Neuronal stem cell (in vitro differentiated cells): ENCODE data around the gene PRKCE.

Experiments used
- DNase-seq: peaks from one replicate; pipeline ENCODE4 v3.0.0-alpha.2; 2013; ENCODE audit warnings: low spot score
- H2AFZ ChIP-seq: one replicate; pipeline ENCODE4 v1.6.1; 2013; ENCODE audit warnings: mild to moderate bottlenecking, low read length, inconsistent platforms
- H2AK5ac ChIP-seq: 2 replicates; pipeline ENCODE4 v1.6.1; 2013; ENCODE audit warnings: low read depth, mild to moderate bottlenecking, inconsistent platforms, low read length, moderate library complexity, mixed read lengths
- H2BK120ac ChIP-seq: 2 replicates; pipeline ENCODE4 v1.6.1; 2013; ENCODE audit warnings: low read depth, mild to moderate bottlenecking, inconsistent platforms, low read length, moderate library complexity, mixed read lengths
- H2BK12ac ChIP-seq: one replicate; pipeline ENCODE4 v1.6.1; 2013; ENCODE audit warnings: low read length, inconsistent platforms
- H2BK15ac ChIP-seq: 2 replicates; pipeline ENCODE4 v1.6.1; 2013; ENCODE audit warnings: mild to moderate bottlenecking, low read length, inconsistent platforms, mixed read lengths
- H2BK5ac ChIP-seq: one replicate; pipeline ENCODE4 v1.6.1; 2013; ENCODE audit warnings: inconsistent platforms, mild to moderate bottlenecking, low read length, moderate library complexity
- H3K14ac ChIP-seq: one replicate; pipeline ENCODE4 v1.6.1; 2013; ENCODE audit warnings: low read length, inconsistent platforms
- H3K18ac ChIP-seq: 2 replicates; pipeline ENCODE4 v1.6.1; 2013; ENCODE audit warnings: low read length, inconsistent platforms
- H3K23ac ChIP-seq: 2 replicates; pipeline ENCODE4 v1.6.1; 2013; ENCODE audit warnings: low read depth, mild to moderate bottlenecking, mixed read lengths, low read length, inconsistent platforms; ENCODE audit not compliant: poor library complexity
- H3K27ac ChIP-seq: replicated peaks from 3 replicates; pipeline ENCODE4 v1.5.1; 2013; ENCODE audit warnings: low read length, inconsistent platforms
- H3K27me3 ChIP-seq, 3 experiments: 2 replicates each; pipeline ENCODE4 v1.6.1; 2013; ENCODE audit warnings: low read length in 3 of 3, mild to moderate bottlenecking in 2 of 3, inconsistent platforms in 1 of 3, low read depth in 1 of 3, mixed read lengths in 1 of 3, moderate library complexity in 1 of 3; ENCODE audit not compliant: control insufficient read depth in 3 of 3, insufficient read depth in 3 of 3
- H3K36me3 ChIP-seq, 2 donors: replicated peaks in 1 of 2; 2 replicates each; pipeline ENCODE4 v1.6.1; 2013; ENCODE audit warnings: low read length in 2 of 2; ENCODE audit not compliant: control insufficient read depth in 2 of 2, insufficient read depth in 2 of 2
- H3K4ac ChIP-seq: 2 replicates; pipeline ENCODE4 v1.6.1; 2013; ENCODE audit warnings: inconsistent platforms, mild to moderate bottlenecking, low read length, moderate library complexity
- H3K4me1 ChIP-seq, 2 donors: 1 replicate in 1 of 2; 2 replicates in 1 of 2; pipeline ENCODE4 v1.6.1; 2013; ENCODE audit warnings: low read length in 2 of 2, low read depth in 1 of 2; ENCODE audit not compliant: control insufficient read depth in 2 of 2, insufficient read depth in 1 of 2
- H3K4me2 ChIP-seq: one replicate; pipeline ENCODE4 v1.6.1; 2013; ENCODE audit warnings: mild to moderate bottlenecking, low read length, inconsistent platforms; ENCODE audit not compliant: insufficient read depth, poor library complexity, severe bottlenecking
- H3K4me3 ChIP-seq, 2 donors: 2 replicates each; pipeline ENCODE4 v1.5.1; 2013; ENCODE audit warnings: low read length in 2 of 2, mild to moderate bottlenecking in 2 of 2, inconsistent platforms in 1 of 2, moderate library complexity in 1 of 2
- H3K79me1 ChIP-seq: one replicate; pipeline ENCODE4 v1.6.1; 2013; ENCODE audit warnings: low read depth, mild to moderate bottlenecking, inconsistent platforms, low read length, moderate library complexity
- H3K9ac ChIP-seq: one replicate; pipeline ENCODE4 v1.6.1; 2013; ENCODE audit warnings: mild to moderate bottlenecking, low read depth, low read length, inconsistent platforms; ENCODE audit not compliant: poor library complexity
- H3K9me3 ChIP-seq, 2 donors: replicated peaks in 1 of 2; 2 replicates each; pipeline versions ENCODE3 to v1.6.1; 2013; ENCODE audit warnings: low read length in 2 of 2, mild to moderate bottlenecking in 2 of 2, inconsistent platforms in 1 of 2, low read depth in 1 of 2, mixed read lengths in 1 of 2, moderate library complexity in 1 of 2; ENCODE audit not compliant: control insufficient read depth in 2 of 2, insufficient read depth in 1 of 2
- H4K8ac ChIP-seq: one replicate; pipeline ENCODE4 v1.6.1; 2013; ENCODE audit warnings: low read depth, mild to moderate bottlenecking, inconsistent platforms, low read length, moderate library complexity
- H4K91ac ChIP-seq: one replicate; pipeline ENCODE4 v1.6.1; 2013; ENCODE audit warnings: low read length, low read depth, mild to moderate bottlenecking, inconsistent platforms; ENCODE audit not compliant: poor library complexity
- WGBS, 2 donors: extraction: QIAGEN DNeasy Blood & Tissue Kit; methylation state at CpG; one replicate each; pipeline ENCODE4 v1.1.7; 2013; ENCODE audit warnings: missing lambda C conversion rate in 2 of 2, mixed read lengths in 1 of 2; ENCODE audit not compliant: insufficient read length in 2 of 2, insufficient replicate concordance in 1 of 2; ENCODE audit errors: extremely low coverage in 2 of 2; 5-methylcytosine and 5-hydroxymethylcytosine counted together

Gene PRKCE

DNA sequence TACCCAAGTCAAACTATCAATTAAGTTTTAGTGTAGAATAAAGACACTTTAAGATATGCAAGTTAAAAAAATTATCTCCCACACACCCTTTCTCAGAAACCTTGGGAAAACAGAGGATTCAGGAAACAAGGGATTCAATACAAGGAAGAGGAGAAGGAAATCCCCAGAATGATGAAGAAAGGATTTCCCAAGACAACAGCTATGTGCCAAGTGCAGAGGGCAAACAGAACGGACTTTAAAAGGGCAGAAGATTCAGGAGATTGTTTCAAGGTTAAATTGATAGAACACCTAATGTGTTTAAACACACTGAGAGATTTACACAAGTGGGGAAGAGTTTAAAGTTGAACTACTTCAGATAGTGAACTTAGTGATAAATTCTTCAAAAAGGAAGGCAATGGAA lies 574.3 kb downstream of the PRKCE start:
- peaks cover 11 to 12% of the 10 kb centered on the region in 2 donors for H3K4me1 ChIP-seq
- no peak overlapping the region for H4K91ac ChIP-seq
- no peak overlapping the region for H4K8ac ChIP-seq
- no peak overlapping the region for H2BK12ac ChIP-seq
- H3K79me1 ChIP-seq, result no peaks in the 10 kb centered on the region
- H3K18ac ChIP-seq, result no peak overlapping the region
- no peak overlapping the region for H3K4me3 ChIP-seq
- H3K27ac ChIP-seq, result no peak overlapping the region
- H2BK15ac ChIP-seq, result no peak overlapping the region
- no peaks in the 10 kb centered on the region for H3K9me3 ChIP-seq
- no peak overlapping the region for H3K4me2 ChIP-seq
- no CpG with 5 or more reads among the region's 1 CpG for WGBS, 2 donors
- H3K27me3 ChIP-seq, result no peaks in the 10 kb centered on the region
- no peak overlapping the region for H2AK5ac ChIP-seq
- no peaks in the 10 kb centered on the region for H3K36me3 ChIP-seq
- H2AFZ ChIP-seq, result no peak overlapping the region
- H3K4ac ChIP-seq, result no peak overlapping the region
- no peak overlapping the region for H3K23ac ChIP-seq
- no peak overlapping the region for H2BK5ac ChIP-seq
- no peak overlapping the region for H3K14ac ChIP-seq
- H2BK120ac ChIP-seq, result no peak overlapping the region
- H3K9ac ChIP-seq, result no peak overlapping the region
- no peak for DNase-seq

DNA sequence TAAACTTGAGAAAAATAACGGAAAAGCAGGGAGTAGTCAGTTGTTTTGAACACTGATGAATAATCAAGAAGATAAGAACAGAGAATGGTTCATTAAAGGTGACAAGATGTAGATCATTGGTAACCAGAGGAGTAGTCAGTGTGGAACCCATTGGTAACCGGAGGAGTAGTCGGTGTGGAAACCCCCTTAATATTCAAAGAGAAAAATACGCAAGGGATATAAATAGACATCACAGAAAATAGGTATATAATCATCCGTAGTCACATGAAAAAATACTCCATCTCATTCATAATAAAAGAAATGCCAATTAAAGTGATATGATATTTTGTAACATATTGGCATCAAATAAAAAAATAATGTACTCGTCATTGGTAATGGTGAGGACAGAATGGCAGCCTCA lies 575.1 kb downstream of the PRKCE start:
- H2AK5ac ChIP-seq, result no peak overlapping the region
- DNase-seq, result no peak
- no peak overlapping the region for H3K9ac ChIP-seq
- H3K14ac ChIP-seq, result no peak overlapping the region
- no peak overlapping the region for H4K8ac ChIP-seq
- no peaks in the 10 kb centered on the region for H3K9me3 ChIP-seq
- no peak overlapping the region for H4K91ac ChIP-seq
- H3K27ac ChIP-seq, result no peak overlapping the region
- no peak overlapping the region for H2AFZ ChIP-seq
- H2BK5ac ChIP-seq, result no peak overlapping the region
- no peaks in the 10 kb centered on the region for H3K27me3 ChIP-seq
- H3K4me3 ChIP-seq, result no peak overlapping the region
- WGBS, 2 donors, result no CpG with 5 or more reads among the region's 6 CpGs
- no peaks in the 10 kb centered on the region for H3K79me1 ChIP-seq
- no peak overlapping the region for H3K23ac ChIP-seq
- no peak overlapping the region for H2BK120ac ChIP-seq
- no peaks in the 10 kb centered on the region for H3K36me3 ChIP-seq
- H2BK15ac ChIP-seq, result no peak overlapping the region
- peaks cover 11 to 12% of the 10 kb centered on the region in 2 donors for H3K4me1 ChIP-seq
- H2BK12ac ChIP-seq, result no peak overlapping the region
- no peak overlapping the region for H3K4me2 ChIP-seq
- H3K18ac ChIP-seq, result no peak overlapping the region
- H3K4ac ChIP-seq, result no peak overlapping the region

DNA sequence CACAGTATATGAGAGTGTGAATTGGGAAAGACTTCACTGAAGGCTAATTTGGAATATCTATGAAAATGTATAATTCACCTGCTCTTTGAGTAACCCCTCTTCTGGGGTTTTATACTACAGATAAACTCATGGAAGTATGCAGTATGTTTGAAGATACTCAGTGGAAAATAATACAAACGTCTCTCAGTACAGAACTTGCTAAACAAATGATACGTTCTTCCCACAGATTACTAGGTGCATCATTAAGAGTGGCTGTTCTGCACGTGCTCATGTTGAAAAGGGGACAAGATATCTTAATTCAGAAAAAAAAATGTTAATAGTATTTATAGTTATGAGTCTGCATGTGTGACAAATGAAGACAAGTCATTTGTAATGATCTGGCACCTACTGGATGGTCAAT lies 575.5 kb downstream of the PRKCE start:
- H3K23ac ChIP-seq, result no peak overlapping the region
- no peaks in the 10 kb centered on the region for H3K27me3 ChIP-seq
- H2AK5ac ChIP-seq, result no peak overlapping the region

GRCh38 chr2:46227674-46228289 lies 576.3 kb downstream of the PRKCE start:
- Histone ChIP-seq H2BK12ac (no peak overlapping the region), H3K27ac (no peak overlapping the region), H3K4me1 (peaks cover 11 to 12% of the 10 kb centered on the region in 2 donors), H3K18ac (no peak overlapping the region), H3K27me3 (no peaks in the 10 kb centered on the region), H3K14ac (no peak overlapping the region), H2BK15ac (no peak overlapping the region), H3K9me3 (no peaks in the 10 kb centered on the region), H2BK5ac (no peak overlapping the region), H3K36me3 (no peaks in the 10 kb centered on the region), H3K23ac (no peak overlapping the region), H2AK5ac (no peak overlapping the region), H2BK120ac (no peak overlapping the region), H3K4me2 (no peak overlapping the region), H3K9ac (no peak overlapping the region), H3K4ac (no peak overlapping the region), H3K79me1 (no peaks in the 10 kb centered on the region), H2AFZ (no peak overlapping the region), H4K91ac (no peak overlapping the region), H3K4me3 (no peak overlapping the region), H4K8ac (no peak overlapping the region)
- DNase-seq, result no peak
- no CpG with 5 or more reads among the region's 7 CpGs for WGBS, 2 donors

More for the DNA sequence above, 575.5 kb downstream of the PRKCE start:
- no peak overlapping the region for H4K8ac ChIP-seq
- no peak overlapping the region for H2BK5ac ChIP-seq
- H3K79me1 ChIP-seq, result no peaks in the 10 kb centered on the region
- H3K4me3 ChIP-seq, result no peak overlapping the region
- H2AFZ ChIP-seq, result no peak overlapping the region
- no peaks in the 10 kb centered on the region for H3K9me3 ChIP-seq
- H3K4ac ChIP-seq, result no peak overlapping the region
- H4K91ac ChIP-seq, result no peak overlapping the region
- no peak overlapping the region for H3K4me2 ChIP-seq
- H3K36me3 ChIP-seq, result no peaks in the 10 kb centered on the region
- H3K27ac ChIP-seq, result no peak overlapping the region
- no peak overlapping the region for H2BK12ac ChIP-seq
- WGBS, 2 donors, result no CpG with 5 or more reads among the region's 3 CpGs
- H3K9ac ChIP-seq, result no peak overlapping the region
- H3K14ac ChIP-seq, result no peak overlapping the region
- DNase-seq, result no peak
- H2BK15ac ChIP-seq, result no peak overlapping the region
- peaks cover 11 to 12% of the 10 kb centered on the region in 2 donors for H3K4me1 ChIP-seq
- H2BK120ac ChIP-seq, result no peak overlapping the region
- H3K18ac ChIP-seq, result no peak overlapping the region
